GM18951 (cell line): ENCODE data around the gene PRSS22.

Experiments used
- POLR2A ChIP-seq: IDR thresholded peaks from 4 replicates; pipeline ENCODE4 v1.6.1; 2011; ENCODE audit warnings: mild to moderate bottlenecking; ENCODE audit not compliant: insufficient read length, insufficient read depth; ENCODE audit errors: extremely low read depth
- in situ Hi-C: fragments of 300-500 bp; cut with MboI; formaldehyde crosslinking; loops from one replicate; pipeline ENCODE4 v1.12.0; 2022; ENCODE audit warnings: low sequenced_read_pairs, mixed read lengths, inconsistent platforms; ENCODE audit not compliant: unreplicated experiment

Gene PRSS22

DNA sequence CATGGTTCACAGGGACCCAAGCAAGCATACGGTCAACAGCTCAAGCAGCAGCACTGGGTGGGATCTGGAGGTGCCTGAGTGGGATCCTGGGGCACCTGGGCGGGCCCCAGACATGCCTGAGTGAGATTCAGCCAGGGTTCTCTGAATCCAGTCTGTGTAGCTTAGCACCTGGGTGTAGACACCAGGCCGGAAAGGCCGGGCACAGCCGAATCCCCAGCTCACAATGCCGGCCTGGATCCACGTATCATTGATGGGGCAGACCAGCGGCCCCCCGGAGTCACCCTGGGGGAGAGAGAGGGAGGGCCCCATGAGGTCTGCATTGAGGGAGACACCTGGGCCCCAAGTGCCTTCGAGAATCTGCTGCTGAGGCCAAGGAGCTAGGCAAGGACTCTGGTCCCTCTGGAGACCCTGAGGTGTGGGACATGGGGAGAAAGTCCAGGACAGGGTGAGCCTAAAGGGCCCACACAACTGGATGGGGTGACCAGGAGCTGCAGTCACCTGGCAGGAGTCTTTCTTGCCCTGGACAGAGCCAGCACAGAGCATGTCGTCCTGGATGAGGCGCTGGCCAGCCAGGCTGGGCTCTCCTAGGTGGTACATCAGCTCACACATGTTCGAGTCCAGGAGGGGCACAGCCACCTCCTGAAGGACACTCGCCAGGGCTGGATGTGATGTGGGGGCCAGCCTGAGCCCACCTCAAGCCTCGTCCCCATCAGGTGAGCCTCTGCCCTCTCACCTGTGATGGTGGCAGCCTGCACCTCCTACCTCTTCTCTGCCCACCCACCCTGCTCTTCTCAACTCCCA lies 18.1 kb downstream of the PRSS22 start:
- in situ Hi-C loops = no loop called here
- TF ChIP-seq POLR2A = no peak

DNA sequence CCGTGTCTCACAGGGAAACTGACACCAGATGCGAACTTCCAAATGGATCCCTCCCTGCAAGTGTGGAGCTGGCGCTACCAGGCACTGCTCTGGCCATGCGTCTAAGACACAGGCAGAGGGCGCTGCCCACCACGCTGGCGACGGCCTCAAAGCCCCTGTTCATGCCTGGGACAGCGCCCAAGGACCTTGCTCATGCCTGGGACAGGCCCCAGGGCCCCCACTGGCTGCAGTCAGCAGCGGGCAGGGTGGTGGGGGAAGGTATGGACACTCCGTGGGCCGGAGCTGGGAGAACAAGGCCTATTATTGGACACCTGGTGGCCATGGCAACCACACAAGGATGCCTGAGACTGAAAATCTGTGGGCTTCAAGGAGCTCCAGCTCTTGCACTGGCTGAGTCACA lies 19.0 kb downstream of the PRSS22 start:
- TF ChIP-seq POLR2A = no peak
- in situ Hi-C loops = no loop called here

DNA sequence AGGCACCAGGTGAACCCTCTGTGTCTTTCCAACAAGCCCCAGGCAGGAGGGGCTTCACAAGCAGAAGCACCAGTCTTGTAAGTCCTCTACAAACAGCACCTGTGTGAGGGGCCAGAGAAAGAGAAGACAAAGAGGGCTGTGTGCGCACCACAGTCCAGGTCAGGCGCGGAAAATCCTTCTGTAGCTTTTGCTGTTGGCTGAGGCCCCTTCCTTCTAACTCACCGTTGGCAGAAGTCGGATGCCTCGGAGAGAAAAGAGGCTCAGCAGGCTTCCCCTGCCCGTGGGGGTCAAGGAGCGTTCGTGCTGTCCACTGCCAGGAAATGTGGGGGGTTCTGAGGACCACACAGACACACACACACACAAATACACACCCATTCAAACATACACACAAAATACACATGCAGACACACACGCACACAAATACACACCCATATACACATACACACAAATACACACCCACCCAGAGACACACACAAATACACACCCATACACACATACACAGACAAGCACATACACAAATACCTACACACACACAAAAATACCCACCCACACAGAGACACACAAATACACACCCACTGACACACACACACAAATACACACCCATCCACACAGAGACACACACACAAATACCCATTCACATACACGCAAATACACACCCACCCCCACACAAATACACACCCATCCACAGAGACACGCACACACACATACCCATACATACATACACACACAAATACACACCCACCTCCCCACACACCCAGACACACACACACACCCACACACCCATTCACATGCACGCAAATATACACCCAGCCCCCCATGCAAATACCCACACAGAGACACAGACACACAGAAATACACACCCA lies 21.1 kb downstream of the PRSS22 start:
- in situ Hi-C loops = no loop called here
- TF ChIP-seq POLR2A = no peak

DNA sequence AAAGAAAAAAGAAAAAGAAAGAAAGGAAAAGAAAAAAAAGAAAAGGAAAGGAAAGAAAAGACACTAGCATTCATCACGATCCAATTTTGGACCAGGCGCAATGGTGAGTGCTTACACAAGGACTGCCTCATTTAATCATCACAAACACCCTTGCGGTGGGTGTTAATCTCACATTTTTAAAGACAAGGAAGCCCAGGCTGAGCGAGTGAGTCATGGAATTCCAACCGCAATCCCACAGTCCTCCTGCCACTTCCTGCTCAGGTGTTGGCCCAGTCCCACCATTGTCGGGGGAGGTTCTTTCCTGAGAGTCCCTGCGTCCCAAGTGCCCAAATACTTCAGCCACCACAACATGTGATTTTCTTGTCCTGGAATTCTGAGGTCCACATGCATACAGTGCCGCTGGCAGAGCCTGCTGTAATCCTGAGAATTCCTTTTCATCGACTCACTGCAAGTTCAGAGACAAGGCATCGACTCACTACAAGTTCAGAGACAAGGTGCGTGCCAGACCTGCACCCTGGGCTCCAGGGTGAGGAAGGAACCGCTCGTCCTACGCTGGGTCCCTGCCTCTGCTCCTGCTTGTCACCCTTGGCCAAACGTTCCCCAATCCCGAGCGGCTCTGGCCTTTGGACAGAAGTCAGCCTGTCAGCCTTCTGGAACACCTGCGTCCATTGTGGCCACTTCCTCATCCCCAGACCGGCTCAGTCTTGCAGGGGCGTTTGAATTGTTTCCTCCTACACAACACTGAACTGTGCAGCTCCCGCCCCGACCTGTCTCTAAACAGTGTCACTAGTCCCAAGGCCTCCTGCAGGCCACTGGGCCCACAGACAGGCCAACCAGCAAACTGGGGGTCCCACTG lies 22.1 kb downstream of the PRSS22 start:
- no peak for TF ChIP-seq POLR2A
- in situ Hi-C loops = no loop called here

DNA sequence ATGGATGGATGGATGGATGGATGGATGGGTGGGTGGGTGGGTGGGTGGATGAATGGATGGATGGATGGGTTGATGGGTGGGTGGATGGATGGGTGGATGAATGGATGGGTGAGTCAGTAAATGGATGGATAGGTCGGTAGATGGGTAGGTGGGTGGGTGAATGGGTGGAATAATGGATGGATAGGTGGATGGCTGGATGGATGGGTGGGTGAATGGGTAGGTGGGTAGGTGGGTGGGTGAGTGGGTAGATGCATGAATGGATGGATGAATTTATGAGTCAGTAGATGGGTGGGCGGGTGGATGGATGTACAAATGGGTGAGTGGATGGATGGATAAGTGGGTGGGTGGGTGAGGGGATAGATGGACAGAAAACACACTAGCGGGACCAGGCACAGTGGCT lies 23.0 kb downstream of the PRSS22 start:
- in situ Hi-C loops = no loop called here

DNA sequence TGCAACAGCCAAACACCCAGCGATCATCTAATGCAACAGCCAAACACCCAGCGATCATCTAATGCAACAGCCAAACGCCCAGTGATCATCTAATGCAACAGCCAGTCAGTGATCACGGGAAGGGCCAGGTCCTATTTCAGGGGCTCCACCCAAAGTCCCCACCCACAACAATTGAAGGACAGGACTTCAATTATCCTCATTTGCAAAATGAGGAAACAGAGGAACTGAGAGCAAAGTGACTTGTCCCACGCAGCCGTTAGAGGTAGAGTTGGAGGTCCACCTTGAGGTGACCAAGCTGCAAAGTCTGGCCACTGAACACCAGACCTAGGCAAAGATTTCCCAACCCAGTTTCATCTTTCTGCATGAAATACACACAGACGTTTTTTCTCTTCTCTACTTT lies 24.2 kb downstream of the PRSS22 start:
- in situ Hi-C loops = no loop called here
- no peak for TF ChIP-seq POLR2A

More for the DNA sequence above, 23.0 kb downstream of the PRSS22 start:
- TF ChIP-seq POLR2A = no peak

DNA sequence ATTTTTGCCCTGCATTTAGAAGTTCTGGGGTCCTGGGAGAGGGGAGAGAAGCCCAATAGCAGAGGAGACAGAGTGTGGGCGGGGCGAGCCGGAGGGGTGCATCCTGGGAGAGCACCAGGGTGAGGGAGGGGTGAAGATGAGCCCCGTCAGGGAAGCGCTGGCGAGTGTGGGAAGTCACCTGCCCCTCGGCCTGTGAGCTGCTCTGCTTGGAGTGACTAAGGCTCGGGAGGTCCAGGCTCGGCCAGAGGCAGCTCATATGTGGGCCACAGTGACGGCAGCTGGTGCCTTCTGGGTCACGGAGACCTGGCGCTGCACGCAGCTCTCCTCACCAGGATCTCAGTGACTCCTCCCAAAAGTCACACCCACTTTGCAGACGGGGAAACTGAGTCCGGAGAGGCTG lies 26.8 kb downstream of the PRSS22 start:
- TF ChIP-seq POLR2A = no peak
- in situ Hi-C loops = no loop called here

DNA sequence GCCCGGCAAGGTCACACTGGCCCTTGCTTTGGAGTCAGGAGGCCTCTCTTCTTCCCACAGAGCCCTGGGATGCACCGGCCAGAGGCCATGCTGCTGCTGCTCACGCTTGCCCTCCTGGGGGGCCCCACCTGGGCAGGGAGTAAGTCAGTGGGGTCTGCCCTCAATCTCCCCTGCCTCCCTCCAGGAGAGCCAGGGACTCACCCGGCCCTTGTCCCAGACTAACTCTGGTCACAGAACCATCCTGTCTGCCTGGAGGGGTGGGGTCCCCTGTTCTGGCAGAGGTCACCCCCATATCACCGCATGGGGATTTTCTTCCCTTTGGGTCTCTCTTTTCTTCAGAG lies 27.6 kb downstream of the PRSS22 start:
- TF ChIP-seq POLR2A = no peak

DNA sequence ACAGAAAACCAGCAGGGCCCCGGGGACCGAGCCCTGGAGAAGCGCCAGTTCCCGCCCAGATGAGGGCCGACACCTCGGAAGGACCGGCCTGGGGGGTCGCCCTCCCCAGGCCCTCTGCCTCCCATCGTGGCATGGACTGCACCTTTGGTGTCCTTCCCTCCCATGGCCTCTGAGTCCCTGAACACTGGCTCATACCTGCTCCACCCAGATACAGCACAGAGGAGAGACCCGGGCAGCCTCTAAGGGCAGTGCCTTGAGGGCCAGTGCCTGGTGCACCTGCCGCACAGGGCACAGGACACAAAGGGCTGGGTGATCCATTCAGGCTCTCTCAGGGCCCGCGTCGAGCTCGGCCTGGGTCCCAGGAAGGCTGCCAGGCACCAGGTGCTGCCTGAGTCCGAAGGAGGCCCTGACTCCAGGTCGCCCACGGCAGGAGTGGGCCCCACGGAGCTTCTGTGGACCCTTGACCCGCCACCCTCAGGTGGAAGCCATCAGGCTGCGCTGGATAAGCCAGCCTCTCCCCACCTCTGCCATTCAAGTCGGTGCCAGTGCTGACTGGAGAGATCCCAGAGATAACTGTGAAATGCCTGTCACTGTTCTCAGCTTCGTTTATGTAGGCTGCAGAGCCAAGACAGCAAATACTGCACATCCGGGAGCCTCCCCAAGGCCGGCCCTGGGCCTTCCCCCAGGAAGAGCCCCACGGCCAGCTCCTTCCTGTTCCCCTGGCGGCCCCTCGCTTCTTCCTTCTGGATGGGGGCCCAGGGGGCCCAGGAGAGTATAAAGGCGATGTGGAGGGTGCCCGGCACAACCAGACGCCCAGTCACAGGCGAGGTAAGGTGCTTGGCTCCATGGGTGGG lies 28.2 kb downstream of the PRSS22 start, which contains the start of gene ZG16B:
TSS of gene ZG16B (plus strand) at position 803 of the 854 bp plus-strand sequence. CDS start 139 bp downstream, outside the sequence.
- in situ Hi-C loops = no loop called here
- TF ChIP-seq POLR2A = no peak

More for the DNA sequence above, 27.6 kb downstream of the PRSS22 start:
- in situ Hi-C loops = no loop called here

DNA sequence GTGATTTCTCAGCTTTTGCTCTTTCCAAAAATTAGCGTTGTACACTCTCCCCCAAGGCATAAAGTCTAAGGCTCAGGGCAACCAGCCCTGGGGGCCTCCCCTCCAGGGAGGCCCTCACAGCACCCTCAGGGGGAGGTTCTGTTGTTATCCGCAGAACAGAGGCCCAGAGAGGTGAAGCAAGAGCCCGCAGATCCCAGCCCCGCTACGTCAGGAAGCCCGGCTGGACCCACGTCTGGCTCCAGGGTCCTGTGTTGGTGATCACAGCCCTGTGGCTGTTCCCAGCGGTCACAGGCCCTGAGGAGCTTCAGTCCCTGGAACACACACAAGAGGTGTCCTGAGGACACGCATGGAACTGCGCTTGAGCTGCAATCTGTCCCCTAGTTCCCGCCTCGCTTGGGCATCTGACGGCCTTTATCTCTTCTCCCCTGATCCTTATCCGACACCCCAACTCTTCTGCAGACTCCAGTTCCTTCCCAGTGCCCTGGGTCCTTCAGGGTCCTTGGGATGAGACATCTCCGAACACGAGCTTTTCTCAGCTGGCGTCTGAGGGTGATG lies 29.0 kb downstream of the PRSS22 start:
- in situ Hi-C loops = no loop called here
- TF ChIP-seq POLR2A = no peak

DNA sequence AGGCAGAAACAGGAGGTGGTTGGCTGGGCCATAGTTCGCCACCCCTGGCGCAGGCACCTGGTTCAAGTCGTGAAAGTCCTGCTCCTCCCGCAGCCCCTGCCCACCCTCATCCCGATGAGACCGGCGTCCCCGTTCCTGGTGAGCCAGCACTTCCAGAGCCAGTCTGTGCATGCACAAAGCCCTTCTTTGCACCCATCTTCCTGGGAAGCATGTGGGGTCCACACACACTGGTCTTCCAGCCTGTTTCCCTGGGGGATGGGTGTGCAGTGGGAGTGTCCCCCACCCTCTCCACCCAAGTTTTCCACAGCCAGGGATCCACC lies 29.5 kb downstream of the PRSS22 start:
- TF ChIP-seq POLR2A = no peak
- in situ Hi-C loops = no loop called here
